Dendritic cell treated with granulocyte-macrophage colony-stimulating factor and Interleukin-4, amounts not matched to agents 40 ng/mL and 50 ng/mL, for 4 days (primary cell): ENCODE results near the gene ZIC4.

ENCODE experiments used
- H3K27ac Mint-ChIP-seq: one replicate; pipeline ENCODE4 v1.8.0; 2022; ENCODE audit warnings: mild to moderate bottlenecking, mixed read lengths
- H3K27me3 Mint-ChIP-seq: one replicate; pipeline ENCODE4 v1.8.0; 2022; ENCODE audit warnings: mild to moderate bottlenecking, mixed read lengths
- H3K36me3 Mint-ChIP-seq: one replicate; pipeline ENCODE4 v1.8.0; 2022; ENCODE audit warnings: low read depth, mixed read lengths
- H3K4me1 Mint-ChIP-seq: one replicate; pipeline ENCODE4 v1.8.0; 2022; ENCODE audit warnings: low read depth, mixed read lengths
- H3K4me3 Mint-ChIP-seq: one replicate; pipeline ENCODE4 v1.8.0; 2022; ENCODE audit warnings: mild to moderate bottlenecking, moderate library complexity, mixed read lengths
- H3K9me3 Mint-ChIP-seq: one replicate; pipeline ENCODE4 v1.8.0; 2022; ENCODE audit warnings: mixed read lengths
- intact Hi-C: fragments of 100-400 bp; cut with micrococcal nuclease; formaldehyde crosslinking; loops from one replicate; pipeline ENCODE4 v1.15.0; 2022

The ZIC4 gene

DNA sequence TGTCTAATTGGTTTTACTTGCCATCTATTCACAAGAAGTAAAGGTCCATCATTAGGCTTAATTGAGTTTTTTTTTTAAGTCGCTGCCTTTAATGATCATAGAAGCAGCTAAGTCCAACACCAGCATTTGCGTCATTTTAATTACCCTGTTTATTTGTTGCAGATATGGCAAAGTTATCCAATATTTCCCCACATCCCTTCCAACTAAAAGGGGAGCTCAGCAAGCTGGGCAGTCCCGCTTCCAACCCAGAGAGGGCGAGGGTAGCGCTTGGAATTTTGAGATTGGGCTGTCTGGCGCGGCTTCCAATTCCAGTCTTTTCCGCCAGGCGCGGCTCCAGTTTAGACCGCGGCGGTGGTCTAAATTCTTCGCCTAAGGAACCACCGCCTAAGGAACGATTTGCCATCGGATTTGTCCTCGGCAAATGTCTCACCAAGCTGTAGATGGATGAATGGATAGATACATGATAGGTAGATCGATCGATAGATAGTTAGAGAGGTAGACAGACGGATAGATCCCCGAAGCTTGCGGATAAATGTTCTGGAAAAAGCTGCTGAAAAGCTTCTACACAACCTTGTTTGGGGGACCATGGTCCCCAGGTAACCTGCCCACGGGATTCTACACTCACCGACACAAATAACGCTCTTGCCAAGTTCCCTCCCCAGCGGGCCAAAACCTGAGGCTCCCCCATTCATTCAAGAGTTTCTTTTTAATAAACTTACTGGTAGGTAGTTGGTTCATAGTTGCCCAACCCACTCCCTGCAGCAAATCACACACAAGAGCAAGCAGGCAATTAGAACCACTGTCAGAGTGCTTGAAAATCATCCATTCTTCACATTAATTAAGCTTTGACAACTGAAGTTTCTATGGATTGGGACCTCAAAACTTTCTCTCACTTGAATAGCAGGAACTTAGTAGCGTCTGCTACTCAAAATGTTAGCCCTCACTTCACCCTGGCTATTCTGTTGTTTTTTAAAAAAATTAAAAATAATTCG lies 49.1 kb downstream of the ZIC4 start:
- H3K4me3 Mint-ChIP-seq: no peak overlapping the region
- H3K27me3 Mint-ChIP-seq: peaks cover 79% of the 10 kb centered on the region
- no peaks in the 10 kb centered on the region for H3K36me3 Mint-ChIP-seq
- no peaks in the 10 kb centered on the region for H3K9me3 Mint-ChIP-seq
- H3K27ac Mint-ChIP-seq: no peak overlapping the region
- intact Hi-C loops: no loop called here
- no peaks in the 10 kb centered on the region for H3K4me1 Mint-ChIP-seq

DNA sequence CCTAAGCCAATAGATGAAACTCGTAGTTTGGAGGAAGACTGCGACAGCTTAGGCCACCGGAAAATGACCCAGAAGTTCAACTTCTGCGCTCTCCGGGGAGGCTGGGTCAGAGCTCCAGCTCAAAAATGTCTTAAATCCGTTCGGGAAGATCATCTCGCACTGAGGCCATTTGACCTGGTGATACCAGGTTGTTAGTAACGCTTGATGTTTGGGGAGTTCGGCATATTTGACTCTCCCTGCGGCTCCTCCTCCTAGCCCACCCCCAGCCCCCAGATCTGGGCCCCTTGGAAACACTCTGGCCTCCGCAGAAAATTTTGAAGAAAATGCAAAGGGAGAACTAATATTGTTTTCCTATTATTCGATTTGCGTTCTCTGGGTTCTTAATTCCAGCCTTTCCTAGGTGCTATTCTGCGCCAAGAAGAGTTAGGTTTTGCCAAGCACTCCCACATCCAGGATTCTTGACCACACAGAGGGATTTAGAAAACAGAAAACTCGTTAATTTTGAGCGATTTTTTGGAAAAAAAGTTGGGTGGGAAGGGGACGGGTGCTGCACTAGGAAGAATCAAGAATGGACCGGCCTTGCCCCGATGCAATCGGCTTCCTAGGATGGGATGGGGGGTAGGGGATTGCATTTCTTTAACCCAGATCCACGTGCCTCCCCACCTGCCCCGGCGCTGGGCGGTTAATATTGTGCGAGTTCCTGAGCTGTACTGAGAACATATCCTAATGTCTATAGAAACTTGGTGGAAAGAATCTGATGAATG lies 50.0 kb downstream of the ZIC4 start:
- Mint-ChIP-seq H3K4me3 (no peak overlapping the region), H3K27ac (no peak overlapping the region), H3K4me1 (no peaks in the 10 kb centered on the region), H3K9me3 (no peaks in the 10 kb centered on the region), H3K36me3 (no peaks in the 10 kb centered on the region), H3K27me3 (peaks cover 73% of the 10 kb centered on the region)
- intact Hi-C loops: no loop called here

- Mint-ChIP-seq H3K9me3 (no peaks in the 10 kb centered on the region), H3K27me3 (peaks cover 67% of the 10 kb centered on the region), H3K4me3 (no peak overlapping the region), H3K4me1 (no peaks in the 10 kb centered on the region), H3K36me3 (no peaks in the 10 kb centered on the region), H3K27ac (no peak overlapping the region)
- intact Hi-C loops: no loop called here
These were observed 50.6 kb downstream of the ZIC4 start for GRCh38 chr3:147355753-147356090.

- Mint-ChIP-seq H3K36me3 (no peaks in the 10 kb centered on the region), H3K4me3 (no peak overlapping the region), H3K9me3 (no peaks in the 10 kb centered on the region), H3K27me3 (peaks cover 62% of the 10 kb centered on the region), H3K4me1 (no peaks in the 10 kb centered on the region), H3K27ac (no peak overlapping the region)
- intact Hi-C loops: no loop called here
These were observed 51.1 kb downstream of the ZIC4 start for GRCh38 chr3:147355084-147355752.

GRCh38 chr3:147354623-147355022 lies 51.7 kb downstream of the ZIC4 start:
- Mint-ChIP-seq H3K27me3 (peaks cover 56% of the 10 kb centered on the region), H3K9me3 (no peaks in the 10 kb centered on the region), H3K4me3 (no peak overlapping the region), H3K4me1 (no peaks in the 10 kb centered on the region), H3K27ac (no peak overlapping the region), H3K36me3 (no peaks in the 10 kb centered on the region)
- intact Hi-C loops: no loop called here

- intact Hi-C loops: no loop called here
- H3K4me3 Mint-ChIP-seq: no peak overlapping the region
- no peak overlapping the region for H3K27ac Mint-ChIP-seq
- H3K4me1 Mint-ChIP-seq: no peaks in the 10 kb centered on the region
- no peaks in the 10 kb centered on the region for H3K36me3 Mint-ChIP-seq
- H3K27me3 Mint-ChIP-seq: peaks cover 25% of the 10 kb centered on the region
- no peaks in the 10 kb centered on the region for H3K9me3 Mint-ChIP-seq
These were observed 55.0 kb downstream of the ZIC4 start for GRCh38 chr3:147351301-147351700.

DNA sequence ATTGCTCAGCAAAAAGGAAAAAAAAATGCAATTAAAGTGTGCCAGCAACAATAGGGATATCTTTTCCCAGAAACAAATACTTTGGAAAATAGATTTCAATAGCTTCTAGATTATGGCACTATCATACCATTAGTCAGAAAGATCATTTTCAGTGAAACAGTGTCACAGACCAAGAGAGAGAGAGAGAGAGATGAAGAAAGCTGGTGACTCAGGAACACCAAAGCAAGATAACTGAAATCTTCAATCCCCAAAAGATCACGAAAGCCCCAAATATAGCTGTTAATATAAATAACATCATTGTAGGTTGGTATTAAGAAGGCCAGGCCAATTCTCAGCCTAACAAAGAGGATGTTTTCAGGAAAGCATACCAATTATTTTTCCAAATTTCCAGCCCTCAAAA lies 57.4 kb downstream of the ZIC4 start:
- intact Hi-C loops: no loop called here
- H3K4me1 Mint-ChIP-seq: no peaks in the 10 kb centered on the region
- H3K9me3 Mint-ChIP-seq: no peaks in the 10 kb centered on the region
- no peak overlapping the region for H3K27ac Mint-ChIP-seq
- no peaks in the 10 kb centered on the region for H3K36me3 Mint-ChIP-seq
- H3K27me3 Mint-ChIP-seq: peaks cover 4% of the 10 kb centered on the region
- no peak overlapping the region for H3K4me3 Mint-ChIP-seq

DNA sequence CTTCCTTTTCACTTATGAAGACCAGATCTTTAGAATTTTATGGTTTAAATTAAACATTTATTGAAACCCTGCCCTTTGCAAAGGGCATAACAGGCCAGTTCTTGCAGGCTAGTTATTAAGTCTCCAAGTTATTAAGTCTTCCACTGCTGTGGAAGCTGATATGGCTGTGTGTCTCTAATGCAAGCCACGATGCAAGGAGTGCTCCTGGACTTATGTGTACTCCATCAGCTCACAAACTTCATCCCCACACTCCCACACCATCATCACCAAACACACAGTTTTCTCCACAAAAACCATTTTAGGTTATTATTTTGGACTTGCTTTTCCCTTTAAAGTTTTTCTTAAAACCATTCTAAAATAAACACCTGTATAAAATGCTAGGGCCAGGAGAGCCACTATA lies 62.4 kb downstream of the ZIC4 start:
- Mint-ChIP-seq H3K4me1 (no peaks in the 10 kb centered on the region), H3K27me3 (no peaks in the 10 kb centered on the region), H3K9me3 (no peaks in the 10 kb centered on the region), H3K4me3 (no peak overlapping the region), H3K27ac (no peak overlapping the region), H3K36me3 (no peaks in the 10 kb centered on the region)
- intact Hi-C loops: no loop called here

GRCh38 chr3:147341727-147342126 lies 64.6 kb downstream of the ZIC4 start:
- no peak overlapping the region for H3K27ac Mint-ChIP-seq
- H3K36me3 Mint-ChIP-seq: no peaks in the 10 kb centered on the region
- H3K9me3 Mint-ChIP-seq: no peaks in the 10 kb centered on the region
- H3K4me1 Mint-ChIP-seq: no peaks in the 10 kb centered on the region
- intact Hi-C loops: no loop called here
- H3K4me3 Mint-ChIP-seq: no peak overlapping the region
- no peaks in the 10 kb centered on the region for H3K27me3 Mint-ChIP-seq

DNA sequence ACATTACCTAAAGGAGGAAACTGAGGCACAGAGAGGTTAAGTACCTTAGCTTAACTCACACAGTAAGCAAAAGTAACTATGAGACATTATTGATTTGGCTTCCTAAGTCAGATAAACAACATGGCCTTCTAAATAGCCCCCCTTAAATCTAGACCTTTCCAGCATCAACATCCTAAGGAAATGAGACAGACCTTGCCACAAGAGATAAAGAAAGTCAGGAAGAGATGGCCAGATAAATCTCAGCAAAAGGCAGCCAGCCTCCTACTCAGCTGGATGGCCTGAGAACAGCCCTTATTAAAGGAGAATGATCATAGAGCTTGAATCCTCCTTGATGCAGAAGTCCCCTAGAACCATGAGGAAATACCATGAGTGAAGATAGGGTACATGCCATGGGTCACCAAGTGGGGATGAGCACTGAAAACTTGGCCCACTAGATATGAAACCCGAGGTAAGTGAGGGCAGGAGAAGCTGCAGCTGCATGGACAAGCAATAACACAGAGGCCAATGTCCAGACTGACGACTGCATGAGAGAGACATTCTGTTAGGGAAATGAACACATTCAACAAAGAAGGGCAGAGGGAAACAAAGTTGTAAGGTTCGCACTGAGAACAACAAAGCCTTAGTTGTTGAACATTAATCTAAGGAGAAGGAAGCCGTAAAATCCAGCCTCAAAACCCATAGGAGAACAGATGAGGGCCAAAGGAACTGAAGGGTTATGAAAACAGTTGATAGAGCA lies 69.6 kb downstream of the ZIC4 start:
- intact Hi-C loops: no loop called here
- H3K36me3 Mint-ChIP-seq: no peaks in the 10 kb centered on the region
- H3K9me3 Mint-ChIP-seq: no peaks in the 10 kb centered on the region
- H3K27me3 Mint-ChIP-seq: no peaks in the 10 kb centered on the region
- no peak overlapping the region for H3K4me3 Mint-ChIP-seq
- H3K27ac Mint-ChIP-seq: no peak overlapping the region
- no peaks in the 10 kb centered on the region for H3K4me1 Mint-ChIP-seq
